Muscle layer of duodenum (tissue), 2 donors: ENCODE measurements around the gene TPI1.
"Not testable (repeated sequence)": the region's sequence is repeated elsewhere in the genome, so short reads cannot be mapped to it uniquely, and the experiment has no call there.

Source experiments
- H3K27ac ChIP-seq: one replicate; pipeline ENCODE4 v1.7.0; 2013; ENCODE audit warnings: mild to moderate bottlenecking, low read length
- H3K27me3 ChIP-seq: one replicate; pipeline ENCODE4 v1.7.0; 2013; ENCODE audit warnings: low read depth, mild to moderate bottlenecking, control low read depth, low read length
- H3K36me3 ChIP-seq, 2 donors: one replicate each; pipeline ENCODE4 v1.7.0; 2013; ENCODE audit warnings: low read length in 2 of 2, control low read depth in 1 of 2, mild to moderate bottlenecking in 1 of 2; ENCODE audit not compliant: insufficient read depth in 2 of 2, control insufficient read depth in 1 of 2
- H3K4me1 ChIP-seq, 2 donors: one replicate each; pipeline ENCODE4 v1.7.0; 2013; ENCODE audit warnings: low read length in 2 of 2, mild to moderate bottlenecking in 2 of 2, control low read depth in 1 of 2, moderate library complexity in 1 of 2; ENCODE audit not compliant: insufficient read depth in 2 of 2, control insufficient read depth in 1 of 2
- H3K4me3 ChIP-seq, 2 donors: one replicate each; pipeline ENCODE4 v1.7.0; 2013; ENCODE audit warnings: low read length in 2 of 2, low read depth in 1 of 2, mild to moderate bottlenecking in 1 of 2
- H3K9me3 ChIP-seq, 2 donors: one replicate each; pipeline ENCODE4 v1.7.0; 2013; ENCODE audit warnings: low read length in 2 of 2, control low read depth in 1 of 2, mild to moderate bottlenecking in 1 of 2; ENCODE audit not compliant: control insufficient read depth in 1 of 2
- donor health status: healthy.

TPI1 gene

DNA sequence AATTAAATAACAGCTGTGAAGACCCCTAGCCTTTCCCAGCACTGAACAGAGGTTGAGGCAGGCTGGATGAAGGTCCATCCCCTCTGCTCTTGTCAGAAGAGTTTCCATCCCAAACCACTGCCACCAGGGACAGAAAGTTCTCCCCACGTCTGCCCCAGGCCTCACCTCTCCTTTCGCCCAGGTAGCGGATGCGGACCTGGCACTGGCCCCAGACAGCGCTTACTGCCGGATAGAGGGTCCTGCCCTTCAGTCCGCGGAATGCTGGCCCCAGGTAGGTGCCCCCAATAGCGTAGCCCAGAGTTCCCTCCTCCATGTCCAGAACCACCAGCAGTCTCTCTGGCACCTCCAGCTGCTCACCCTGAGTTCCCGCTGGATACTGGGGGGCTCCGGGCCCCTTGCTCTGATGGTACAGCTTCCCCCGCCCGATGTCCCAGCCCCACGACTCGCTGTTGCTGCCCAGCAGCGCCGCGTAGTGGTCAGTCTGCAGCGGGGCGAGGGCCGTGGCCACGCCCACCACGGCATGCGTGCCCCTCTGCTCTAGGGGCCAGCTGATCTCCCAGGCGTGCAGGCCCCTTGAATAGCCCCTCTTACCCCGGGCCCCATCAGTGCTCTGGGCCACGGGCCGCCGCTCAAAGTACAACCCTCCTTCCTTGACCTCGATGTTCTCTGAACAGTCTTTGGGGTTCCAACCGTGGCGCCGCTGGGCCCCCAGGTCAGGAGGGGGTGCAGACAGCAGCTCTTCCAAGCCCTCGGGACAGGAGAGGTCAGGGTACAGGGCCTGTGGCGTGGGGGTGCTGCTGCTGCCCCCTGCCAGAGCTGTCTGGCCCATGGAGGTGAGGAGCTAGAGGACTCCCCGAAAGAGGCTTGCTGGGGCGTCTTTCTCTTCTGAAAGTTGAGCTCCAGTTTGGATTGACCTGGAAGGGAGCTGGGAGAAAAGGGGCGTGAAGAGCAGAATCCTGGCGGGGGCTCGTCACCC, 5.0 kb downstream of the TPI1 start:
- H3K27ac ChIP-seq: peak overlapping the region; percentile 75
- H3K4me3 ChIP-seq: peak overlapping the region; percentile 86 to 97
- H3K36me3 ChIP-seq: peaks cover 10 to 11% of the 10 kb centered on the region in 2 donors
- no peaks in the 10 kb centered on the region for H3K27me3 ChIP-seq
- H3K4me1 ChIP-seq: peaks cover 19 to 43% of the 10 kb centered on the region in 2 donors
- H3K9me3 ChIP-seq: no peaks in the 10 kb centered on the region

DNA sequence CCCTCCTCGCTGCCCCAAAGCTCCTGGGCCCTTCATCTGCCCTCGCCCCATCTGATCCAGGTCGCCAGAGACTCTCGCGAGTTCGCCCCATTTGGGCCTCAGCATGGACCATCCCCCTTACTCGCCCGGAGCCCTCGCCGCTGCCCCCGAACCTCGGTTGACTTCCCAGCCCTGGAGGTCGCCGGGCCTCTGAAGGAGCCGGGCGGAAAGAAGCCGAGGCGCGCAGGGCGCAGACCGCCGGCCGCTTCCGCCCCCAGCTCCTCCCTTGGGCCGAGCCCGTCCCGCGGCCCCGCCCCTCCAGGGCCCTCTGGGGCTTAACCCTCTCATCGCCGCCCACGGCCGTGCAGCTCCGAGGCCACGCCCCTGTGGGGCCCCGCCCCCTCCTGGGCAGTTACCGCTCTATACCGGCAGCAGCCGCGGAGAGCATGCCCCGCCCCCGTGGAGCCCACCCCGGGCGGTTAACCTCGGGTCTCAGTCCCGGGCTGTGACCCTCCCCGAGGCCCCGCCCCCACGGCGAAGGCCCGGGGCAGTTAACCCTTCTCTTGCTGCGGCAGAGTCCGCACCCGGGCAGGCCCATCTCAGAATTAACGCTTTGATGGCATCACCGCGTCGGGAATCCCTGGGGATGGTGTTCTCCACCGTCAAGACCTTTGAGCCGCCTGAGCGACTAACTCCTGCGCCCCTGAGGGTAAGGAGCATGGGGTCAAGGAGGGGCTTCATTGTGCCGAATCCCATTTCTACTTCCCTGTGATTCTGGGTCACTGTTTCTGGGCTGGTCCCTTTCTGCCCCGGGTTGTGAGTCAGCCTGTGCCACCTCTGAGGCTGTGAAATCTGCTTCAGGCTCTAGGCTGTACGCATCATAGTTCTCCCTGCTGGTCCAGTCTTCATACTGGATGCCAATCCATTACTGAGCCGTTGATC, 6.0 kb downstream of the TPI1 start, which contains the start of gene SPSB2:
TSS of gene SPSB2 (minus strand) at position 210 of the 921 bp plus-strand sequence. CDS start 402 bp downstream, outside the sequence.
- Histone ChIP-seq H3K4me1 (peaks cover 16 to 40% of the 10 kb centered on the region in 2 donors), H3K27me3 (no peaks in the 10 kb centered on the region), H3K36me3 (peaks cover 10 to 11% of the 10 kb centered on the region in 2 donors), H3K27ac (peak within 1 kb of the TSS; percentile 76), H3K9me3 (no peaks in the 10 kb centered on the region), H3K4me3 (peak within 1 kb of the TSS; percentile 86 to 97)

DNA sequence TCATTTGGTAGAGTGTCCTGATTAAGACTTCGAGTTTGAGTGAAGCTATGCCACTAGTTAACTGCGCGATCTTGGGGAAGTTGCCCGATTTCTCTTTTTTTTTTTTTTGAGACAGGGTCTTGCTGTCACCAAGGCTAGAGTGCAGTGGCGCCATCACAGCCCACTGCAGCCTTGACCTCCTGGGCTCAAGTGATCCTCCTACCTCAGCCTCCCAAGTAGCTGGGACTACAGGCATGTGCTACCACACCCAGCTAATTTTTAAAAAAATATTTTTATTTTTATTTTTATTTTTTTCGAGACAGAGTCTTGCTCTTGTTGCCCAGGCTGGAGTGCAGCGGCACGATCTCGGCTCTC, 6.7 kb downstream of the TPI1 start:
- H3K27me3 ChIP-seq, H3K9me3 ChIP-seq: not testable (repeated sequence)
- H3K4me1 ChIP-seq: peaks cover 10 to 34% of the 10 kb centered on the region in 2 donors
- peaks cover 10 to 11% of the 10 kb centered on the region in 2 donors for H3K36me3 ChIP-seq
- peak overlapping the region; percentile 86 to 97 for H3K4me3 ChIP-seq
- peak overlapping the region; percentile 76 for H3K27ac ChIP-seq

DNA sequence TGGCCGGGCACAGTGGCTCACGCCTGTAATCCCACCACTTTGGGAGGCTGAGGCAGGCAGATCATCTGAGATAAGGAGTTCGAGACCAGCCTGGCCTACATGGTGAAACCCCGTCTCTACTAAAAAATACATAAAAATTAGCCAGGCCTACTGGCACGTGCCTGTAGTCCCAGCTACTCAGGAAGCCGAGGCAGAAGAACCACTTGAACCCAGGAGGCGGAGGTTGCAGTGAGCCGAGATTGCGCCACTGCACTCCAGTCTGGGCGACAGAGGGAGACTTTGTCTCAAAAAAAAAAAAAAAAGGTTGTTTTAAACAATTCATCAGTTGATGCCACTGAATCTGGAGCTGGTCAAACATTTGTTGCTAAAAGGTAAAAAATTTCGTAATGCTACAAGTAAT, 12.5 kb downstream of the TPI1 start:
- peaks cover 5 to 15% of the 10 kb centered on the region in 2 donors for H3K36me3 ChIP-seq
- not testable (repeated sequence) for H3K27me3 ChIP-seq, H3K4me3 ChIP-seq, H3K9me3 ChIP-seq, H3K4me1 ChIP-seq, H3K27ac ChIP-seq

DNA sequence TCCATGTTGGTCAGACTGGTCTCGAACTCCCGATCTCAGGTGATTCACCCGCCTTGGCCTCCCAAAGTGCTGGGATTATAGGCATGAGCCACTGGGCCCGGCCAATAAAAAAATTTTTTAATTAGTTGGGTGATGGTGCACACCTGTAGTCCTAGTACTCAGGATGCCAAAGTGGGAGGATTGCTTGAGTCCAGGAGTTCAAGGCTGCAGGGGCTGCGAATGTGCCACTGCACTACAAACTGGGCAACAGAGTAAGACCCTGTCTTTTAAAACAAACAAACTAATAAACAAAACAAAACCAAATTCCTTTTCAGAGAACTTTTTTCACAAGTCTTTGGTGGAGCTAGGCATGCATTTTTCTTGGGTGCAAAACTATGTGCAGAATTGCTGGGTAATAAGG, 15.9 kb downstream of the TPI1 start:
- Histone ChIP-seq H3K4me1 (no peaks in the 10 kb centered on the region), H3K4me3 (no peak overlapping the region), H3K9me3 (no peaks in the 10 kb centered on the region), H3K27me3 (no peaks in the 10 kb centered on the region), H3K36me3 (peaks cover 5 to 17% of the 10 kb centered on the region in 2 donors), H3K27ac (no peak overlapping the region)

DNA sequence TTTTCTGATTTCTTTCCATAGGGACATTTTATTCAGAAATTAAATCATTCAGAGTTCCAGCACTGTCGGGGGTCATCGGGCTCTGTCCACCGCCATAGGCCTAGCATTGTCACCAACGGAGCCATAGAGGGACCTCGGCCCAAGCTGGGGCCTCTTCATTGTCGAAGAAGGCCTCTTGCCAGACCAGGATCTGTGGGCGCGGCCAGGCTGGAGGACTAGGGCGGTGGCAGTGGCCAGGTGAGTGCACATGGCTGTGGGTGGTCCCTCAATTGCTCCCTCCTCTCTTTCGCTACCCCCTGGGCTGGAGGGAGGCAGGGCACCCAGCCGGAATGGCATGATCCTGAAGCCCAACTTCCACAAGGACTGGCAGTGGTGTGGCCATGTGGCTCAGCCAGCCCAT, 16.4 kb downstream of the TPI1 start:
- no peak overlapping the region for H3K4me3 ChIP-seq
- H3K27me3 ChIP-seq: no peaks in the 10 kb centered on the region
- H3K9me3 ChIP-seq: no peaks in the 10 kb centered on the region
- no peaks in the 10 kb centered on the region for H3K4me1 ChIP-seq
- no peak overlapping the region for H3K27ac ChIP-seq
- H3K36me3 ChIP-seq: peaks cover 5 to 17% of the 10 kb centered on the region in 2 donors

DNA sequence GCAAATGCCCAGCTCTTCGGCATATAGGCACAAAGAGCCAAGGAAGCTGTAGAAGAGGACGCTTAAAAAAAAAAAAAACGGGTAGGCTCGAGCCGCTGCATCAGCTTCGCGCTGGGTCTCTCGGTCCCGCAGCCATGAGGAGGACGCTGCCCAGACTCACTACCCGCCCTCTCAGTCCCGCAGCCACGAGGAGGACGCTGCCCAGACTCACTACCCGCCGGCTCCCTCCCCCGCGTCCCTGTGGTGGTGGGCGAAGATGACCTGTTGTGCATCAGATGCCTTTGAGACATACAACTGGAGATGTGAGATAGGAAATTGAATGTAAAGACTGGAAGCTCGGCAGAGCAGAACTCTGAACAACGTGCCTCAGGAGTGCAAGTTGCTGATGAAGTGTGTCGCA, 17.2 kb downstream of the TPI1 start:
- no peak overlapping the region for H3K4me3 ChIP-seq
- H3K27me3 ChIP-seq: no peaks in the 10 kb centered on the region
- no peak overlapping the region for H3K27ac ChIP-seq
- H3K36me3 ChIP-seq: peaks cover 5 to 17% of the 10 kb centered on the region in 2 donors
- H3K9me3 ChIP-seq: no peaks in the 10 kb centered on the region
- H3K4me1 ChIP-seq: no peaks in the 10 kb centered on the region

DNA sequence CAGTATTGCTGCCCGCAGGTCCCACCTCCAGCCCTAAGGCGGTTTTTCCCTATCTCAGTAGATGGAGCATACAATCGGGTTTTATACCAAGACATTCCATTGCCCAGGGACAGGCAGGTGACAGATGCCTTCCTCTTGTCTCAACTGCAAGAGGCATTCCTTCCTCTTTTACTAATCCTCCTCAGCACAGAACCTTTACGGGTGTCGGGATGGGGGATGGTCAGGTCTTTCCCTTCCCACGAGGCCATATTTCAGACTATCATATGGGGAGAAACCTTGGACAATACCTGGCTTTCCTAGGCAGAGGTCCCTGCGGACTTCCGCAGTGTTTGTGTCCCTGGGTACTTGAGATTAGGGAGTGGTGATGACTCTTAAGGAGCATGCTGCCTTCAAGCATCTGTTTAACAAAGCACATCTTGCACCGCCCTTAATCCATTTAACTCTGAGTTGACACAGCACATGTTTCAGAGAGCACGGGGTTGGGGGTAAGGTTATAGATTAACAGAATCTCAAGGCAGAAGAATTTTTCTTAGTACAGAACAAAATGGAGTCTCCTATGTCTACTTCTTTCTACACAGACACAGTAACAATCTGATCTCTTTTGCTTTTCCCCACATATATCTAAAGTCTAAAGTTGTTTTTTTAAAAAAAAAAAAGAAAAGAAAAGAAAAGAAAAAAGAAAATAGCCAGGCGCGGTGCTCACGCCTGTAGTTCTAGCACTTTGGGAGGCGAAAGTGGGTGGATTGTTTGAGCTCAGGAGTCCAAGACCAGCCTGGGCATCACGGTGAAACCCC, 19.1 kb downstream of the TPI1 start:
- H3K4me3 ChIP-seq, H3K9me3 ChIP-seq, H3K4me1 ChIP-seq, H3K27ac ChIP-seq, H3K27me3 ChIP-seq: not testable (repeated sequence)
- peaks cover 5 to 20% of the 10 kb centered on the region in 2 donors for H3K36me3 ChIP-seq

DNA sequence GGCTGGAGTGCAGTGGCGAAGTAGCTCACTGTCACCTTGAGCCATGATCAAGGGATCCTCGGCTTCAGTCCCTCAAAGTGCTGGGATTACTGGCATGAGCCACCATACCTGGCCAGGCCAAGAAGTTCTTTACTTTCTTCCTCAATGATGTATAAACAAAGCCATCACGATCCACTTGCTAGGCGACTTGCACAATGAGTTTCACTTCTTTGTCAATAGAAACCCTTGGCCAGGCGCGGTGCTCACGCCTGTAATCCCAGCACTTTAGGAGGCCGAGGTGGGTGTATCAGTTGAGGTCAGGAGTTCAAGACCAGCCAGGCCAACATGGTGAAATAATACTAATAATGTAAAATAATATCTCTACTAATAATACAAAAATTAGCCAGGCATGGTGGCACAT, 20.1 kb downstream of the TPI1 start:
- H3K9me3 ChIP-seq: no peaks in the 10 kb centered on the region
- H3K27ac ChIP-seq: no peak overlapping the region

DNA sequence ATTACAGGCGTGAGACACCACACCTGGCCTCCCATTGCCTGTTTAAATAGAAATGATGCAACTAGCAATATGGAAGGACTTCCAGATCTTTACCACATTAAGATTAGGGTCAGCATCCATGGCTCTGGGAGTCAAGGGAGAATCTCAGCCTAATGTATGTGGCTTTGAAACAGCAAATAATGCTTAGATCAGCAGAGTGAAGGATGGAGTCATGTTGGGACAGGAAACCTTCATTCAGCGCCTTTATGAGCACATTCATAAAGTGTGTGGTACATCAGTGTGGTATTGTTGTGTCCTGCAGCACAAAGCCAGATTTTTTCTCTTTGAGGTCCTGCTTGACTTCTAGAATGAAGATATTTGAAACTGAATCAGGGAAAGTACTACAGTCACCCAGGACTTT, 21.0 kb downstream of the TPI1 start:
- H3K36me3 ChIP-seq: peaks cover 5 to 20% of the 10 kb centered on the region in 2 donors
- no peaks in the 10 kb centered on the region for H3K4me1 ChIP-seq
- H3K27ac ChIP-seq: no peak overlapping the region
- H3K4me3 ChIP-seq: no peak overlapping the region
- H3K9me3 ChIP-seq: no peaks in the 10 kb centered on the region
- H3K27me3 ChIP-seq: no peaks in the 10 kb centered on the region

More for the DNA sequence above, 20.1 kb downstream of the TPI1 start:
- H3K27me3 ChIP-seq: no peaks in the 10 kb centered on the region
- H3K4me1 ChIP-seq: no peaks in the 10 kb centered on the region
- H3K4me3 ChIP-seq: no peak overlapping the region
- peaks cover 5 to 20% of the 10 kb centered on the region in 2 donors for H3K36me3 ChIP-seq
